CD4-positive, alpha-beta T cell treated with Interleukin-21 for 1 hour (primary cell): ENCODE measurements around the gene FBLN1.

ENCODE experiments used
- DNase-seq: peaks from one replicate; pipeline ENCODE4 v3.0.0-alpha.2; 2020

Gene FBLN1

DNA sequence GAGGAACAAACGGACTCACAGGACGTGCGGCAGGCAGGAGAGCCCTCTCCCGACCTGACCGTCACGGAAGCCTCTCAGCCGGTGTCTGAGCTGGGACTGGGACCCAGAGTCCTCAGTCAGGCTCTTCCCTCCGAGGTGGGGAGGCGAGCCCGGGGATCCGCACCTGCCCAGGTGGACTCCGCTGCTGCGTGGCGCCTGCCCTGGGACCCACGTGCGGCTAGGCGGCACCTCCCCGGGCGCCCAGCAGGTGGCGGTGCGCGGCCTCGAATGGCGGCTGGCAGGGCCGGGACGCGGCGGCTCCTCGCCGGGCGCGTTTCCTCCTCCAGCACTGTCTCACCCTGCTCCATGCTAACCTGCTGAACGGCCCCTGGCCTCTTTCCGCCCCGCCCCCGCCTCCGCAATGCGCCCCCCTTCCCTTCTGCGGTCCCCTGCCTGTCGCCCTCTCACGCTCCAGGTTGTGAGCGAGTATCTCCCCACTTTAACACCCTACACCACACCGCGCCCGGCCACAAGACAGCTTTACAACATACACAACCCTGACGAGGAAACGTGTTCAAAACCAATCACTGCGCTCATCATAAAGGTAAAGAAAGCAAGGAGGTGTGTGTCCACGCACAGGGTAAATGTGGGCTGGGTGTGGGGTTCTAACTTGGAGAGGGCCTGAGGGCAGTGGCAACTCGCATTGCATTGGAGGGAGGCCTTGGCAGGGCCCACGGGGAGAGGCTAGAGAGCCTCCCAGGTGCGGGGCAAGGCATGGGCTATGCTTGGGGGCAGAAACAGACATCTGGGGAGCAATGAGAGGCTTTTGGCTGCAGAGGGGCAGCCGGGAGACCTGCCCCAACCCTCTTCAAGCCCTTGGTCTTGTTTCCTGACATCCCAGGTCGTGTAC, 143.1 kb downstream of the FBLN1 start:
- peak; percentile 74 for DNase-seq

DNA sequence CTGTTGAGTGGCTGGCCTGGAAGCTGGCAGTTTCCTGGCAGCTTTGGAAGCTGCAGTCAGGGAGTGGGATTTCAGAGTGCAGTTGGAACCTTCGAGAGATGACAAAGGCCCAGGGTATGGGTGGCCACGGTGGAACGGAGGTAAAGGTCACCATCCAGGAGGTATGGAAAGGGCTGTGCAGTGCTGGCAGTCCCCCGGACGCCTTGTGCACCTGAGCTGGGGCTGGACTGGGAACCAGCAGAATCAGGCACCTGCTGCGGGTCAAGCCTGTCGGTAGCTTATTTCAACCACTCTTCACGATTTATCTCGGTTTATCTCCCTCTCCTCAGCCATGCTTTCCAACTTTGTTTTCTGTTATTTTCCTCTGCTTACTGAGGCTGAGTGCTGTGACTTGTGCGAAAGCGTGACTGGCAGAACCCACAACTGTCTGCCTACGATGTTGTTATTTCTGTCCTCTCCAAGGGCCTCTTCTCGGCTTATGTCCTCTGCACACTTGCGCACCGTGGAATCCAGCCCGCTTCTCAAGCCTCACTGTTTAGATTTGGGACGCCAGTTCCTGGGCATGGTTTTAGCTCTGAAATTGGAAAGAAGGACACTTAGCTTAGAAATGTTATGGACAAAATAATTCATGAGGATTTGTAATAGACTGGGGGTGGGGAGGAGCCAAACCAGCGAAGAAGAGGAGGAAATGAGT, 145.0 kb downstream of the FBLN1 start:
- no peak for DNase-seq

DNA sequence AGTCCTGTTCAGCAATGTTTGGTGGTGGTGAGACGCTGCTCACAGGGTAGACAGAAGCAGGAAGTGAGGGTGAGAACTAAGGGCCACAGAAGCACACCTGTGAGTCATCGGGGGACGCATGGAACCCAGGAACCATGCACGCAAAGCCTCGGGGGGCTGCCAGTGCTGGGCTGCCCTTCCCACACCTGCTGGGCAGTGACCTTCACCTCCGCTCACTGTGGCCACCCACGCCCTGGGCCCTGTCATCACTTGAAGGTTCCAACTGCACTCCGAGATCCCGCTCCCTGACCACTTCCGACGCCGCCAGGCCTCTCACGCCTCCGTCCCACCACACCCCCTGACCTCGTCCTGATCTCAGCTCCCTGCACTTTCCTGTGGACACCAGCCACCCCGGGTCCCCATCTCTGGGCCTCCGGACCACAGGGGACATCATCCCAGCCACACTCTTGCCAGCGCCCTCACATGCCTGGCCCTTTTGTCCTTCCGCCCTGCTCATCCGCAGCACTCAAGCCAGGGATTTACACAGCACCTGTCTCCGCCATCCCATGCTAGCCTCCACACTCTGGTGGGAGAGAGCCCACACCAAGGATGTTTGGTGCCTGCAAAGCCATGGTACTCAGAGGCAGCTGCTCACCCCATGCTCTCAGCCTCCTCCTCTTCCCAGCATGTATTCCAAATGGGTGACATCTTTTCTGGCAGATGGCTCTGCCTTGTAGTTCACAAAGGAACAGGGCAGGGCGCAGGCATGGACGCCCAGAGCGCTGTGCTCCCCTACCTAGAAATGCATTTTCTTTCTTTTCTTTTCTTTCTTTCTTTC, 145.8 kb downstream of the FBLN1 start:
- no peak for DNase-seq

DNA sequence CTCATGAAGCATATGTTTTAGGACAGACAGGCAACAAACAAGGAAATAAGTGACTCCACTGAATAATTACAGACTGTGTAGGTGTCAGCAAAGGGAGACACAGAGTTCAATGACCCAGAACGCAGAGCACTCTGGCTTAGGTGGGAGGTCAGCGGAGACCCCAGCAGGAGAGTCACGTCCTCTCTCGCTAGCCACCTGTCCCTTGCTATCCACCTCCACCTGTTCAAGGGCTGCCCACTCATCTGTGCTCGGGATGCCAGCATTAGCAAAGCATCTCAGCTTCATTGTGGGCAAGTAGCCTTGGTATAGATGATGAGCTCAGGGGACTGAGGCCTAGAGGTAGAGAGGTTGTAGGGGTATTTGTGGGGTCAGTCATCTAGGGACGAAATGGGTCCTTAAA, 147.1 kb downstream of the FBLN1 start:
- DNase-seq, result no peak

DNA sequence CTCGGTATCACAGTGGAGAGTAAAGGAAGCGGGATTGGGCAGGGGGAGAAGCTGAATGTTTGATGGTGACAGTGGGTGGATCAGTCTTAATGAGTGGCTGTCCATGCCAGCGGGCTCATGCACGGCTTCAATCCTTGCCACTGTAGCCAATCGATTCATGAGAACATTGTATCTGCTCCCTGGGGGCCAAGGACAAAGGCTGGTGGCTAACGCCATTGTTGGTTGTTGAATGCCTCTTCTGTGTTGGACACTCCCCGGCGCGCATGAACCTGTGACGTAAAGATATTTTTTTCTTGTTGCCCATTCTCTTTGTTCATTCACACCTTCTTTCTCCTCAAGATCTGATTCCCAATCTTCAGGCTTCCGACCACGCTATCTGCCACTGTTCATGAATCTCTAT, 148.0 kb downstream of the FBLN1 start:
- DNase-seq, result no peak
